GM18873 (cell line): ENCODE results near the gene ADARB1.
"Not testable (repeated sequence)": the region's sequence is repeated elsewhere in the genome, so short reads cannot be mapped to it uniquely, and the experiment has no call there.

Experiments used
- ATAC-seq: cut with Tn5 transposase; IDR thresholded peaks from one replicate; pipeline ENCODE4 v1.9.1; 2021; ENCODE audit warnings: mild to moderate bottlenecking, moderate library complexity, moderate number of reproducible peaks; ENCODE audit not compliant: unreplicated experiment, low FRiP score

ADARB1 gene, protein sequence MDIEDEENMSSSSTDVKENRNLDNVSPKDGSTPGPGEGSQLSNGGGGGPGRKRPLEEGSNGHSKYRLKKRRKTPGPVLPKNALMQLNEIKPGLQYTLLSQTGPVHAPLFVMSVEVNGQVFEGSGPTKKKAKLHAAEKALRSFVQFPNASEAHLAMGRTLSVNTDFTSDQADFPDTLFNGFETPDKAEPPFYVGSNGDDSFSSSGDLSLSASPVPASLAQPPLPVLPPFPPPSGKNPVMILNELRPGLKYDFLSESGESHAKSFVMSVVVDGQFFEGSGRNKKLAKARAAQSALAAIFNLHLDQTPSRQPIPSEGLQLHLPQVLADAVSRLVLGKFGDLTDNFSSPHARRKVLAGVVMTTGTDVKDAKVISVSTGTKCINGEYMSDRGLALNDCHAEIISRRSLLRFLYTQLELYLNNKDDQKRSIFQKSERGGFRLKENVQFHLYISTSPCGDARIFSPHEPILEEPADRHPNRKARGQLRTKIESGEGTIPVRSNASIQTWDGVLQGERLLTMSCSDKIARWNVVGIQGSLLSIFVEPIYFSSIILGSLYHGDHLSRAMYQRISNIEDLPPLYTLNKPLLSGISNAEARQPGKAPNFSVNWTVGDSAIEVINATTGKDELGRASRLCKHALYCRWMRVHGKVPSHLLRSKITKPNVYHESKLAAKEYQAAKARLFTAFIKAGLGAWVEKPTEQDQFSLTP

DNA sequence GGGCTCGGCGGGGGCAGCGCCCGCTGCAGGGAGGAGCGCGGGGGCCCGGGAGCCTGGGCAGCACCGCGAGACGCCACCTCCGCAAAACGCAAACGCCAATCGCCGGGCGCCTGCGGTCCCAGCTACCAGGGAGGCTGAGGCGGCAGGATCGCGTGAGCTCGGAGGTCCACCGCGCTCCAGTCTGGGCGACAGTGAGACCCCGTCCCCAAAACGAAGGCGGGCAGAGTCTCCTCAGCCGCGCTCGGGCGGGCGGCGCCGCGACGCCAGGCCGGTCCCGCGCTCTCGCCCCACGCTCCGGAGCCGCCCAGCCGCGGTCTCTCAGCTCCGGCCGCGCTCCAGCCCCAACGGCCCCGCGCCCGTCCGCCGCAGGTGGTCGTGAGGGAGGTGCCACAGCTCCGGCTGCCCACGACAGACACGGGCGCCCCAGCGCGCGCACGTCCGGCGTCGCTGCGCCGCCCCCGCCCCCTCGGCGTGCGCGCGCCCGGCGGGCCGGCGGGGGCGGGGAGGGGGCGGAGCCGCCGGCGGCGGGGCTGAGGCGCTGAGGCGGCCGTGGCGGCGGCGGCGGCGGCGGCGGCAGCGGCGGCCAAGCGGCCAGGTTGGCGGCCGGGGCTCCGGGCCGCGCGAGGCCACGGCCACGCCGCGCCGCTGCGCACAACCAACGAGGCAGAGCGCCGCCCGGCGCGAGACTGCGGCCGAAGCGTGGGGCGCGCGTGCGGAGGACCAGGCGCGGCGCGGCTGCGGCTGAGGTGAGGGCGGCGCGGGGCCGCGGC lies at the start of gene ADARB1:
TSS of gene ADARB1 (plus strand) at position 533 of the 770 bp plus-strand sequence. CDS start 97,077 bp downstream, outside the sequence.
- no peak for ATAC-seq

DNA sequence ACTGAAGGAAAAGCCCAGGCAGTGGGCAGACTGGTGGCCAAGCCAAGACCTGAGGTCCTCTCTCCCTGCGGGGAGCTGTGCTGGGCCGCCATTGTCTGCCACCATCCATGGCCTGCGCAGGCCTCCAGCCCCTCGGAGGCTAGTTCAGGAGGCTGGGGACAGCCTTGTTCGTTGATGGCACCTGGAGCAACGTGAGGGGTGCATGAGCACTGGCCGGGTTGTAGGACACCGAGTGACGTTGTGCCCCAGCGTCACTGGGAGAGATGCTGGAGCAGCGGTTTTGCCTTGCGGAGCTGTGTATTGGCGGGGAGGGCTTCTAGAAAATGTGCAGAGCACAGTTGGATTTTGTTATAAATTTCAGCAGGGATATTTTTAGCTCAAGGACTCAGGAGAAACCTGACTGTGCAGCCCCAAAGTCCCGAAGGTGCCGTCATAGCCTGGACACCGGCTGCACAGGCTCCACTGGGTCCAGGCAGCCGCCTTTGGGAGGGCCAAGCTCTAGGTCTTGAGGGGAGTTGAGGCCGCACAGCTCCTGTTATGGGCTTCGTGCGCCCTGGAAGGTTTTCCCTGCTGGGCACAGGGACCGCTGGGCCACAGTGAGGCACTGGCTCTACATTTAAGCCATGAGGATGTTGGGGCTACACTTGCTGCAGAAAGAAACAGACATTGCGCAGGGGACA lies 48.2 kb upstream of the ADARB1 start:
- ATAC-seq: no peak

DNA sequence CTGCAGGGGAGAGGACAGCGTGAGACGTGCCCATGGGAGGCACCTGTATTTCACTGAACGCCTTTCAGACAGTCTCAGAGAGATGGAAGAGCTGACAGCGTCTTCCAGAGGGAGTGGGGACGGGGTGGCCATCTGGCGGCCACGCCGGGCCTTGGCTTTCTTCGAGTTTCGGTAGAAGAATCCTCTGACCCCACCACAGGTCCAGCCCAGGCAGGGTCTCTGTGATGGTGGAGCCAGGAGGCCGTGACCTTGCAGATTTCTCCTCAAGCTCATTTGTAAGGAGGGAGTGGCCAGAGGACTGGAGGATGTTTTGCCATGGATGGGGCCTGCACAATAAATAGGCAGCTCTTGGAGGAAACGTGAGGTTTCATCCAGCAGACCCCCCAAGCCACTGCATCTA lies 47.6 kb upstream of the ADARB1 start:
- ATAC-seq: no peak

DNA sequence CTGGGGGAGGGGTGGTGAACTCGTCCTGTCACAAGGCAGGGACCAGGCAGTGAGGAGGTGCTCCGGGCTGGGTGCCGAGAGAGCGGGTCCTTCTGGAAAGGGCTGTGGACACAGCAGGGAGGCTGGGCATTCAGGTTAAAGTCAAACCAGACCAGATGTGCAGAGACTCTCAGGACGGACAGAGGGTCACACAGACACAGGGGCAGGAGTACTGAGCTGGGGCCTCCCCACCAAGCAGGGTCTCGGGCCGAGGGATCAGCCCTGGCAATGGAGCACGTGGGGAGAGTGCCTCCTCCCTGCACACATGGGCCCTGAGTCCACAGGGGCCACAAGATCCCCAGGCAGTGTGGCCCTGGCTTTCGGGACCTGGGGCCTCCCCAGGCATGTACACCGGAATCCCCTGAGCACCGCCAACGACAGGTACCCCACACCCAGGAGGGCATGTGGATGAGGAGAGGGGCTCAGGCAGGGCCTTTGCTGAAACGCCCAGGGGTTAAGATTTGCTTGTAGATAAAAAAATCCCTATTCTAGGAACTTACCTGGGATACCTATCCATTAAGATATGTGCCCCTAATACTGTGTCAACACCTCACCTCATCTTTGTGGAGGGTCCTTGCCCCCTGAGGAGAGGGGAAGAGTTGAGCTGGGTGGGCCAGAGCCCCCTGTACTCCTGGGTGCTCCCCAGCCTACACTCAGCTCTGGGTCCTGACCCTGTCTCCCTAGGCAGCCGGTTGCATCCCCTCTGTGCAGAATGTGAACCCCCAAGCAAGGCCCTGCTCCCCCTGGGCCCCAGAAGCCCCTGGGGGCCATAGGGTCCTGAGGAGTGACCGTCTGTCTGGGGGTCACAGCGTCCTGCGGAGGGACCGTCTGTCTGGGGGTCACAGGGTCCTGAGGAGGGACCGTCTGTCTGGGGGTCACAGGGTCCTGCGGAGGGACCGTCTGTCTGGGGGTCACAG lies 46.9 kb upstream of the ADARB1 start:
- ATAC-seq: no peak

DNA sequence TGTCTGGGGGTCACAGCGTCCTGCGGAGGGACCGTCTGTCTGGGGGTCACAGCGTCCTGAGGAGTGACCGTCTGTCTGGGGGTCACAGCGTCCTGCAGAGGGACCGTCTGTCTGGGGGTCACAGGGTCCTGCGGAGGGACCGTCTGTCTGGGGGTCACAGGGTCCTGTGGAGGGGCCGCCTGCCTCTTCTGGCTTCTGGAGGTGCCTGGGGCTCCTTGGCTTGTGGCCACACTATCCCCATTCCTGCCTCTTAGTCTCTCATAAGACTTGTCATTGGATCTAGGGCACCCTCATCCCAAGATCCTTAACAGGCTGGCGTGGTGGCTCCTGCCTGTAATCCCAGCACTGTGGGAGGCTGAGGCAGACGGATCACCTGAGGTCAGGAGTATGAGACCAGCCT lies 45.7 kb upstream of the ADARB1 start:
- ATAC-seq: not testable (repeated sequence)

DNA sequence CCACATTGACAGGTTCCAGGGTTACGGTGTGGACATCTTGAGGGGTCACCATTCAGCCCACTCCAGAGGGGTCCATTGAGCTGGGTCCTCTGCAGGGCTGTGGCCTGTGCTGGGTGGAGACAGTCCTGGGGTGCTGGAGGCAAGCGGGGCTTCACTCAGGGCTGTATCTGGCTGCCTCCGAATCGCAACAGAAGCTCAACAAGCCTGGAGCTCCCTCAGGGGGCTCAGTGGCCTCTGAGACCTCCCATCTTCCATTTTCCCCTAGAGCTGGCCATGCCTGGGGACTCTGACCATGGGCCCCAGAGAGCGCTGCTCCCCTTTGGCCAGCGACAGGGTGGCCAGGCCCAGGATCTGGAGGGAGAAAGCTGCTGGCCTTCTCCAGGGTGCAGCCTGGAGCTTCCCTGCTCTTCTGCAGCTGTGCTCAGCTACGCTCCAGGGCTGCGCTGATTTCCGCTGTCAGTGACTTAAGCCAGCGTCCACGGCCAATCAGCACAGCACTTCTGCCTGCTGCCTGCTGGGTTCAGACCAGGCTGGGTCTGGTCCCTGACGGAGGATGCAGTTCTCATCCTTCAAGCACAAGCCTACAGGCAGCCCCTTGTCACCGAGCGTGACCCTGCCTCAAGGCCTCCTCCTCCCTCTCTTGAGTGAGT lies 45.0 kb upstream of the ADARB1 start:
- ATAC-seq: no peak

DNA sequence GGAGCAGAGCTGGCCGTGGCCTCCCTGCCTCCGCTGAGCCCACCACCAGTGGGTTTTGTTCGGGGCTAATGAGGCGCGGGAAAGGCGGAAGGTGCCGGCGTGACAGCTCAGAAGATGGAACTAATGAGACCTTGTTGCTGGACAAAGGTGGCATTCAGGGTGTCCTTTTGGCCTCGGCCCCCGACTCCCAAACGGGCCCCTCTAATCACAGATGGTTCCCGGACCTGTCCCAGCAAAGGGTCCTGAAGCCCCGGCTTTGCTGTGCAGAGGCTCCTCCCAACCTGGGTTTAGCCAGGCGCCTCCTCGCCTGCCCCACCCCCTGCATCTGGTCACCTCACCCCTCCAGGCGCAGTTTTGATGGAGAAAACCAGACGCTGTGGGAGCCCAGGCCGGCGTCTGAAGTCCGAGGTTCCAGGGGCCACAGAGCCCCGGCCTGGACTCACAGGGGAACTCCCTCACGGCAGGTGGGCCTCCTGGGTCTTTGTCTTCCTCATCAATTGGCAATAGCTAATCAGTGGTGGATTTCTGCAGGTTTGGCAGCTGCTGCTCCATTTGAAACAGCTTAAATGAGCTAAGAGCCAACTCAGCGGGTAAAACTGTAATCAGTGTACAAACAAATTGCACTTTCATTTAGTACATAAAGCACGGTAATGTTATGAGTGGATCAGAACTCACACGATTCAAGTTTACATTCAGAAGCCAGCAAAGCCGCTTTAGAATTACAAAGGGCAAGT lies 44.3 kb upstream of the ADARB1 start:
- no peak for ATAC-seq

DNA sequence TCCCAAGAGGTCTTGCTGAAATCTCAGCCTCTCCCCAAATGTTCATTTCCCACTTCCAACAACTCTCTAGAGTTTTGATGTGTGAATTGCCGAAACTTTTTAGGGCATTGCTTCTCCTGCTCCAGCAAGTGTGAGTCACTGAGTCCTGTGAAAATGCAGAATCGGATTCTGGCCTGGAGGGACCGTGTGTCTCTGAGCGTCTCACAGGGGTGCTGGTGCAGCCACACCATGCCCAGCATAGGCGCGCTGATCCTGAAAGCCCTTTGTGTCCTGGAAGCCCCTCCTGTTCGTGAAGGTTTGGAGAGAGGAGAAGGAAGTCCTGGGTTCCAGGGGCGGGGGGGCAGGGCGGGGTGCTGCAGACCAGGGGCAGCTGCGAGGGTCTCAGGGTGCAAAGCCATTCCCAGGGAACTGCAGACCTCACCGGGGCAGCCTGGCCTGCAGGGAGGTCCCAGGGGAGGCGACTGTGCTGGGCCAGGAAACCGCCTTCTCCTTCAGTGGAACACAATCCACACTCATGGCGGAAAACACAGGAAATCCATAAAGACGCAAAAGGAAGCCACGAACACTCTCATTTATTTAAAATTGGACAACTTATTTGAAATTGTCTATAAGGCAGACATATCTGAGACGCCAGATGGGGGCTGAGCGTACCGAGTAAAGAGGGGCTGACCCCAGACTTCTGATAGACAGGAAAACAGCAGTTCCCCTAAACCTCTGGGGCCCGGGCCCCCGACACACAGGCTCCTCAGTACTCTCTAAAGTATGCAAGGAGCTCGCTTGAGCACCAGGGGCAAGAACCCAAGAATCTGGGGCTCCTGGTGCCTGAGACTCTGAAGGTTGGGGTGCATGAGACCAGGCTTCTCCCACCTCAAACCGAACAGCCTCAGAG lies 43.5 kb upstream of the ADARB1 start:
- ATAC-seq: no peak

DNA sequence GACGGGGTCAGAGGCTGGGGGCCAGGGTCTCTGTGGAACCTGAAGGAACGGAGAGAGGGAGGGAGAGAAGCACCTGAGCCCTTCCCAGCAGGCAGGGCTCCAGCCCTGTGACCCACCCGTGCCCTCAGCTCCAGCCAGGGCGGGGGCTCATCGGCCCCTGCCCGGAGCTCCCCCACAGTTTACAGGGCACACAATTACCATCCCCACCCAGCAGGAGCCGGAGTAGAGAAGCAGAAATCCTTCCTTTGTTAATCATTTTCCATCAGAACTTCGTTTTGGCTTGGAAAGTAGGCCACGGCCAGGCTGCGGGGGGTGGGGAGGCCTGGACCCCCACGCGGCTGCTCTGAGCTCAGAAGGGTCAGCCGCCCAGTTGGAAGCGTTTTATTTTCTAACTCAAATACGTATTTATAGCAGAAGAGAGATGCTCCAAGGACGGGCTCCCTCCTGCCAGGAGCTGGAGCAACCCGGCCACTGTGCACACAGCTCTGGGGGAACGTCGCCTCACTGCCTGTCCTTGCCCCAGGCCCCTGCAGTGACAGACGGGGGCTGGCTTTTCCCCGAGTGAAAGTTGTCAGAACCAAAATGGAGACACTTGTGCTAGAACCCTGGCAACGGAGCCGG lies 42.7 kb upstream of the ADARB1 start:
- no peak for ATAC-seq

DNA sequence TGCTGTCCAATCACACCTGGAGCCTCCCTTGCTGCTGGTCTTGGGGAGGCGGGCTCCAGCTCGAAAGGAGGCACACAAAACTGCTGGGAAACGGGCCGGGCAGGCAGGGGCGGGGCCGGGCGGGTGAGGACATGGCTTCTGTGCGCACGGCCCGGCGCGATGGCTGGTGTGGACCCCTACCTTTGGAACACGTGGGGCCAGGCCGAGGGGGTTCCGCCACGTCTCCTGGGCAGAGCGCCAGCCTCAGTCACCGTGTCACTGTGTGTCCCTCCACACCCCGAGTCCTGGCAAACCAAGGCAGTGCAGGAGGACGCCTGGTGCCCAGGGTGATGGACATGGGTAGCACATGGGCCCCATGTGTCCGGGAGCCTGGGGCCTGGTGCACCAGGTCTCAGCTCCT lies 42.0 kb upstream of the ADARB1 start:
- no peak for ATAC-seq

DNA sequence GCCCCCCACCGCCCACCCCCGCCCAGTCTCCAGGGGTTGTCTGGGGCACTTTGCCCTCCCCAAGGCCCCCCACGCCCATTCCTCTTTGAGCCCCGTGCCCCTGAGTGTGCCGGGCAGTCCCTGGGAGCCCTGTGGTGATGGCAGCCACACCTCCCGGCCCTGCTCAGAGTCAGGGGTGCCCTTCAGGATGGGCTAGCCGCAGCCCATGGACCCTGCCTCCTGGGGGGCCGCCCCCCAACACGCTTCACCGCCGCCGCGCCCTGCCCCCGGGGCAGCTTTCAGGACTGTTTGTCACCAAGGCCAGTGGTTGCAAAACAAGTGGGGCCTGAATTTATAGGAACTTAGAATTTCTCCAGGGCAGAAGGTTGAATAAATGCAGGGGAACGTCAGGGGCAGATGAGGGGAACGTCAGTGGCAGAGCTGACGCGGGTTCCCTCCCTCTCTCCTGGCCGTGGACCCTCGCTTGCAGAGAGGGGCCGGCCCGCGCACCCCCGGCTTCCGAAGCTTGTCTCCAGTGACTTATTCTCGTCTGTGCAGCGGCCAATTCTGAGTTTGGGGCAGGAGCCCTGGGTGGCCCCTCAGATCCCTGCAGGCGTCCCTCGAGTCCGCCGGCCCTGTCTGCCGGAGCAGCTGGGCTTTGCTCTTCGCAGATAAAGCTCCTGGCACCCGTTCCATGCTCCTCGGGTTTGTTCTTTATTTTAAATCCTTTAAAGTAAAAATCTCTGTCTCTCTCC lies 41.2 kb upstream of the ADARB1 start:
- ATAC-seq: no peak

DNA sequence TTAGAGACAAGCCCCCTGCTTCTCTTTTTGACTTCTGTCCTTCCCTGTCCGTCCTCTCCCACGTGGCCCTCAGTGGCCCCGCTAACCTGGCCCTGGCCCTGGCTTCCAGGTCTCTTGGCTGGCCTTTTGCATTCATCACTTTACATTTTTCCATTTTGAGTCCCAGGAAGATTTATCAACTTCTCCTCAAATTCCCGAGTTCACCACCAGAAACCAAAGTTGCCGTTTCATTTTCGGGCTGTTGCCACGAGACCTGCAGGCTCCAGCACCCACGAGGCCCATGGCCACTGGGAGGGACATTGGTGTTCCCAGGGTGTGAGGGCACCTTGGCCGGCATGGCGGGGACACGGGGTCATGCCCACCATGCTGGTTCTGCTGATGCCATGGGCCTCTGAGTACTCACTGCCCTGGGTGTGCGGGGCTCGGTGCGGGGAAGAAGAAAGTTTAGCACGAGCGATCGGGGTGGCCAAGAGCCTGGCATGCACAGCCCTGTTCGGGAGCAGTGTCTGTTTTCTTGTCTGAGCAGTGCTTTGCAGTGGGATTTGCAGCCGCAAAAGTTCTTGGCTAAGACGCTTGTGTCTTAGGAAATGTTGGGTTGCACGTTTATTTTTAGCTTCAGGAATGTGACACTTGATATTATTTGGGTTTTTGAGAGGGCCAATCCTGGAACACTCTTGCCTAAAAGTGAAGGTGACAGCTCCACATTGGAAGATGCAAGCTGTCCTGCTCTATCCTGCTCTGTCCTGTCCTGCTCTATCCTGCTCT lies 40.4 kb upstream of the ADARB1 start:
- ATAC-seq: no peak

DNA sequence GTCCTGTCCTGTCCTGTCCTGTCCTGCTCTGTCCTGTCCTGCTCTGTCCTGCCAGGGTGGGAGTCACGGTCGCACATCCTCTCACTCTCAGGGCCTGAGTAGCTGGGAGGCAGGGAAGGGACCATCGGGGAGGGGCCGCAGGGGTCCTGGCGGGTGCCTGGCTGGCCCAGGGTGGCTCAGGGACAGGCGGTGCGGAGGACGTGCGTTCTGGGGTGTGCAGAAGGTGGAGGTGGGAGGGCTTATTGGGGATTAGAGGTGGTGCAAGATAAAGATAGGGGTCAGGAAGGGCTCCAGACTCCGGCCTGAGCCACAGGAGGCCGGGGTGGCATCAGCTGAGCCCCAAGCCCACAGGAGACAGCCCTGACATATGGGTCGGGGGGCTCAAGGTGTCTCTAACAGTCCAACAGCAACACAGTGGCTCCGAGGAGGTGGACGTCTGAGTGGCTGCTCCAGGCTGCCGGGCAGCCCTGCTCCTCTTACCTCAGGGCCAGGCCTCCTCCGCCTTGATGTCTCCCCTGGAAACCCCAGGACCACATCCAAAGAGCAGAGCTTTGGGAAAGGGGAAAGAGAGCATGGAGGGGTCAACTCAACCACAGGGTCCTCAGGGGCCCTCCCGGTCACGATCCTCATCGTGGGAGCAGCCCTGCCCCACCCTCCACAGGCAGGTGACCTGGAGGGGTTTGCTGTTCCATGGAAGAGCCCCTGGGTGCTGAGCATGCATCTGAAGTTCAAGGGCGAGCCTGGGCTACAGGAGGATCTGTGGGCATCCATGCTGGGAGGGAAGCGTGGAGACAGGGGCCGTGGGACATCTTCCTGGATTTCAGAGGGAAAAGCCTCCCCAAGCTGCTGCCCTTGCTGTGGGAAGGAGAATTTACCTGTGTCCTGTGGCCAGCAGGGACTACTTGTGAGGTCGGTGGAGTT lies 39.6 kb upstream of the ADARB1 start:
- ATAC-seq: no peak

DNA sequence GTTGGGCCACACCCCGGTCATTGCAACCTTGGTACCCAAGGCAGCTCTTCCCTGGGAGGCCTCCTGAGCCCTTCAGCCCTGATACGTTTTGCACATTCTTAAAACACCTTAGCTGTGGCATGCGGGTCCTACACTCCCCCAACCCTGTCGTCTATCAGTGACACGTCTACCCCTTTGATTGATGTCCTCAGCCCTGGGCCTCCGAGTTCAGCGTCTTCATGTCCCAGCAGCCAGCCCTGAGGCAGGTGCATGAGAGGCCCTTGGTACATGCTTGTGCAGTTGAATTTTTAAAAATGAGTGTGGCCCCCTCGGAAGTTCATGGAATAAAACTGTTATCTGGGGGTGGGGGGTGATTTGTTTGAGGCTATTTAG lies 38.9 kb upstream of the ADARB1 start:
- no peak for ATAC-seq

DNA sequence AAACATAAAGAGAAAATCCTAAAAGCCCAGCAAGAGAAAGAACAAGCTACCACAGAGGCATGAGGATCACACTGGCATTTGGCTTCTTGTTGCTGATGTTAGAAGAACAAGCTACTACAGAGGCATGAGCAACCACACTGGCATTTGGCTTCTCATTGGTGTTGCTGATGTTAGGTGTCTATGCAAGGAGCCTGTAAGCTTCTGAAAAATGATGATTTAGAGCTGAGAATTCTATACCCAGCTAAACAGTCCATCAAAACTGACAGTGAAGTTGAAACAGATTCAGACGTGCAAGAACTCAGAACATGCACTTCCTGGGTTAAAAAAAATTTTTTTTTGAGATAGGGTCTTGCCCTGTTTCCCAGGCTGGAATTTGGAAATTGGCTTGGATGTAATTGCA lies 37.8 kb upstream of the ADARB1 start:
- no peak for ATAC-seq
